Ishikawa (cell line): ENCODE measurements around the gene OSBPL9.

ENCODE experiments used
- CEBPB ChIP-seq: IDR thresholded peaks from 2 replicates; pipeline ENCODE4 v1.6.1; 2012
- CREB1 ChIP-seq: IDR thresholded peaks from 2 replicates; pipeline ENCODE4 v1.6.1; 2012; ENCODE audit warnings: low read depth
- EGR1 ChIP-seq: IDR thresholded peaks from 2 replicates; pipeline ENCODE4 v1.6.1; 2012
- EP300 ChIP-seq: IDR thresholded peaks from 2 replicates; pipeline ENCODE4 v1.6.1; 2012; ENCODE audit warnings: borderline replicate concordance
- FOXM1 ChIP-seq: IDR thresholded peaks from 2 replicates; pipeline ENCODE4 v1.6.1; 2012; ENCODE audit warnings: low read depth, borderline replicate concordance
- NFIC ChIP-seq: IDR thresholded peaks from 2 replicates; pipeline ENCODE4 v1.6.1; 2012
- RAD21 ChIP-seq: IDR thresholded peaks from 2 replicates; pipeline ENCODE4 v1.6.1; 2012; ENCODE audit warnings: low read depth
- TAF1 ChIP-seq: IDR thresholded peaks from 2 replicates; pipeline ENCODE4 v1.6.1; 2012; ENCODE audit warnings: low read depth, mild to moderate bottlenecking
- TCF12 ChIP-seq: IDR thresholded peaks from 2 replicates; pipeline ENCODE4 v1.6.1; 2012; ENCODE audit warnings: low read depth
- TEAD4 ChIP-seq: IDR thresholded peaks from 2 replicates; pipeline ENCODE4 v1.6.1; 2012
- YY1 ChIP-seq: IDR thresholded peaks from 2 replicates; pipeline ENCODE4 v1.6.1; 2012; ENCODE audit warnings: low read depth
- ZBTB7A ChIP-seq: IDR thresholded peaks from 2 replicates; pipeline ENCODE4 v1.6.1; 2012; ENCODE audit warnings: low read depth
- TF ChIP-seq, protein P1 (sequence below): IDR thresholded peaks from 2 replicates; pipeline ENCODE4 v1.6.1; 2012
- TF ChIP-seq, protein P2 (sequence below): IDR thresholded peaks from 2 replicates; pipeline ENCODE4 v1.6.1; 2012; ENCODE audit warnings: low read depth, mild to moderate bottlenecking
- TF ChIP-seq, protein P3 (sequence below): IDR thresholded peaks from 2 replicates; pipeline ENCODE4 v1.6.1; 2012

The OSBPL9 gene

DNA sequence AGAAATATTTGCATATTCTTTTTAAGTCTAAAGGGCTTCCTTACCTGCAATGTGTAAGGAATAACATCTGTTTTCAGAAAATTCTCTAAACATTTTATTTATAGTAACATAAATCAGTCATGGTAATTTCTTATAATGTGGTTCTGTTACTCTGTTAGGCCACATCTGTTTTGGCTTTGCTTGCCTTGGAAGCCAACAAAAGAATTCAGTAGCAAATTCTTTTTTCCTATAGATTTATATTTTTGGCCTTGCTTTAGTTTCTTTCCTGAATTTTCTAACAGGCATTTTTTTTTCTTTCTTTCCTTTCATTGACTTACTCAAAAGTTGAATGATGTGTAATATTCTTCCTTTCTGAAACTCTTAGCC lies 72.2 kb downstream of the OSBPL9 start:
- TF ChIP-seq TEAD4 (no peak), TAF1 (no peak), CREB1 (no peak), TCF12 (no peak), EP300 (no peak), ZBTB7A (no peak), FOXM1 (no peak), EGR1 (no peak), CEBPB (no peak), NFIC (no peak), RAD21 (no peak)
- TF ChIP-seq, protein P1, sequence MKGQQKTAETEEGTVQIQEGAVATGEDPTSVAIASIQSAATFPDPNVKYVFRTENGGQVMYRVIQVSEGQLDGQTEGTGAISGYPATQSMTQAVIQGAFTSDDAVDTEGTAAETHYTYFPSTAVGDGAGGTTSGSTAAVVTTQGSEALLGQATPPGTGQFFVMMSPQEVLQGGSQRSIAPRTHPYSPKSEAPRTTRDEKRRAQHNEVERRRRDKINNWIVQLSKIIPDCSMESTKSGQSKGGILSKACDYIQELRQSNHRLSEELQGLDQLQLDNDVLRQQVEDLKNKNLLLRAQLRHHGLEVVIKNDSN: no peak
- TF ChIP-seq, protein P2, sequence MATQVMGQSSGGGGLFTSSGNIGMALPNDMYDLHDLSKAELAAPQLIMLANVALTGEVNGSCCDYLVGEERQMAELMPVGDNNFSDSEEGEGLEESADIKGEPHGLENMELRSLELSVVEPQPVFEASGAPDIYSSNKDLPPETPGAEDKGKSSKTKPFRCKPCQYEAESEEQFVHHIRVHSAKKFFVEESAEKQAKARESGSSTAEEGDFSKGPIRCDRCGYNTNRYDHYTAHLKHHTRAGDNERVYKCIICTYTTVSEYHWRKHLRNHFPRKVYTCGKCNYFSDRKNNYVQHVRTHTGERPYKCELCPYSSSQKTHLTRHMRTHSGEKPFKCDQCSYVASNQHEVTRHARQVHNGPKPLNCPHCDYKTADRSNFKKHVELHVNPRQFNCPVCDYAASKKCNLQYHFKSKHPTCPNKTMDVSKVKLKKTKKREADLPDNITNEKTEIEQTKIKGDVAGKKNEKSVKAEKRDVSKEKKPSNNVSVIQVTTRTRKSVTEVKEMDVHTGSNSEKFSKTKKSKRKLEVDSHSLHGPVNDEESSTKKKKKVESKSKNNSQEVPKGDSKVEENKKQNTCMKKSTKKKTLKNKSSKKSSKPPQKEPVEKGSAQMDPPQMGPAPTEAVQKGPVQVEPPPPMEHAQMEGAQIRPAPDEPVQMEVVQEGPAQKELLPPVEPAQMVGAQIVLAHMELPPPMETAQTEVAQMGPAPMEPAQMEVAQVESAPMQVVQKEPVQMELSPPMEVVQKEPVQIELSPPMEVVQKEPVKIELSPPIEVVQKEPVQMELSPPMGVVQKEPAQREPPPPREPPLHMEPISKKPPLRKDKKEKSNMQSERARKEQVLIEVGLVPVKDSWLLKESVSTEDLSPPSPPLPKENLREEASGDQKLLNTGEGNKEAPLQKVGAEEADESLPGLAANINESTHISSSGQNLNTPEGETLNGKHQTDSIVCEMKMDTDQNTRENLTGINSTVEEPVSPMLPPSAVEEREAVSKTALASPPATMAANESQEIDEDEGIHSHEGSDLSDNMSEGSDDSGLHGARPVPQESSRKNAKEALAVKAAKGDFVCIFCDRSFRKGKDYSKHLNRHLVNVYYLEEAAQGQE: no peak
- TF ChIP-seq, protein P3, sequence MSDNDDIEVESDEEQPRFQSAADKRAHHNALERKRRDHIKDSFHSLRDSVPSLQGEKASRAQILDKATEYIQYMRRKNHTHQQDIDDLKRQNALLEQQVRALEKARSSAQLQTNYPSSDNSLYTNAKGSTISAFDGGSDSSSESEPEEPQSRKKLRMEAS: no peak

DNA sequence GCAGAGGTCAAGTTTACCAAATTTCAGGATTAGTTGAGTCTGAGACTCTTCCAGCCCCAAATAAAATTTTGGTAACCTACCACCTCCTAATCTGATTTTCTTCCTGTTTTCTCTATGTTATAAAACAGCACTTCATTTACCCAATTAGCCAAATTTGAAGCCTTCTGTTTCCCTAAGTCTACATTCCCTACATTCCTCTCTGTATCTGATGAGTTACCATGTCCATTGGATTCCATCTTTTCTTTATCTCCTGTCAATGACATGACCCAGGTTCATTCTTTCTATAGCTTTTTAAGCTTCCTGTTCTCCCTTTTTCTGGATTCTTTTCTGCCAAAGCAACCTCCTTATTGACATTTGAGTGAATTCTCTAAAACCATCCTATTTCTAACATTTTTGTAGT lies 72.8 kb downstream of the OSBPL9 start:
- TF ChIP-seq ZBTB7A (no peak), TCF12 (no peak), YY1 (no peak)

DNA sequence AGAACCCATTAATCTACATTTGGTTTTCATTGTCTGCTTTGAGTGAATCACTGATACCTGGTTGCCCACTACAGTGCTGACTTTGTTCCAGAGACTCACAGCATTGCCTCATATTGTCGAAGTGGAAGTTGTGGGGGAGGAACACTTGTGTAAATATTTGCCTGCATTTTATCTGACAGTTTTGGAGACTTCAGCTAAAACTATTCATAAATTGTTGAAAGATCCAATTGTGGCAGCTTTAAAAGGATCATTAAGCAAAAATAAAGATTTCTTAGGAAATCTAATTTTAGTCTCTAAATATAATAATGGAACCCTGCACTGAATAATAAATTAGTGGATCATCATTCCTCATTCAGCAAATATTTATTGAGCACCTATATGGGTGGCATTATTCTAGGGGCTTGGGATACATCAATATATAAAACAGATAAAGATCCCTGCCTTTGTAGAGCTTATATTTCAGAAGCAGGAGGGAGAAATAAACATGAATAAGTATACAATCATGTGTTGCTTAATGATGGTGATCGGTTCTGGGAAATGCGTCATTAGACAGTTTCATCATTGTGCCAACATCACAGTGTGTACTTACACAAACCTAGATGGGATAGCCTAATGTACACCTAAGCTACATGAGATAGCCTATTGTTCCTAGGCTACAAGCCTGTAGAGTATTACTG lies 73.5 kb downstream of the OSBPL9 start:
- TF ChIP-seq TAF1: no peak

DNA sequence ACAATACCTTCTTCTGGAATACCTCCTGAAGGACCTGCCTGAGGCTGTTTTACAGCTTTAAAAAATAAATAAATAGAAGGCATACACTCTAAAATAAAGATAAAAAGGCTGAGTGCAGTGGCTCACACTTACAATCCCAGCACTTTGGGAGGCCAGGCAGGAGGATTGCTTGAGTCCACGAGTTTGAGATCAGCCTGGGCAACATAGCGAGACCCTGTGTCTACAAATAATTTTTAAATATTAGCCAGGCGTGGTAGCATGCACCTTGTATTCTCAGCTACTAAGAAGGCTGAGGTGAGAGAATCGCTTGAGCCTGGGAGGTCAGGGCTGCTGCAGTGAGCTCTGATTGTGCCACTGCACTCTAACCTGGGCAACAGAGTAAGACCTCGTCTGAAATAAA lies 75.0 kb downstream of the OSBPL9 start:
- TF ChIP-seq TCF12: no peak
- TF ChIP-seq TAF1: no peak
- TF ChIP-seq EGR1: no peak
- TF ChIP-seq EP300: no peak
- no peak for TF ChIP-seq CREB1
- TF ChIP-seq, protein P2: no peak
- no peak for TF ChIP-seq NFIC
- no peak for TF ChIP-seq FOXM1
- TF ChIP-seq, protein P3: no peak
- no peak for TF ChIP-seq TEAD4
- TF ChIP-seq YY1: no peak
- TF ChIP-seq RAD21: no peak

DNA sequence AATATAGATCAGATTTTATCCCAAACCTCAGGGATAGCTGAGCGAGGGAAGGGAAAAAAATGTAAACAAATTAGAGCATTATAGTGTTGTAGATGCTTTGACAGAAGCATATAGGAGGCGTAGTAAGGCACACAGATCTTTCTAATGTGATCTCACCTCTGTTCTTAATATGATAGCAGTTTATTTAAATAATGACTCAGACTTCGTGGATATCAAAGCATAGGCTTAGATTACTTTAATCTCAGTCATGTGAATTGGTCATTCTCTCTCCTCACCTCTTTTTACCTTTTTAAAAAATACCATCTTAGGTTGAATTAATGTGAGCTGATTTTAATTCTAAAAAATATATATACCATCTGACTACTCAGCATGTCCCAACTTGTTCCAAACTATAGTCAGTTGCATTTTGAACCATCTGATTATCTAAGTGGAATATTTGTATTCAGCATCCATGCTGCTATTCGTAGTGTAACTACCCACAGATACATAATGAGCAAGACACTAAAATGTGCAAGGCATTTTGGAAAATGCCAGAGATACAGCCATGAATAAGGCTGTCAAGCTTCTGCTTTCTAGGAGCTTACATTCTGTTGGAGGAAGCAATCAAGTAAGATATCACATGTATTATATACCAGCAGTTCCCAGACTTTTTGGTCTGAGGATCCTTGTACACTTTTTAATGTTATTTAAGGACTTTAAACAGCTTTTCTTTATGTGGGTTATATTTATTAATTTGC lies 76.7 kb downstream of the OSBPL9 start:
- TF ChIP-seq RAD21: no peak
- no peak for TF ChIP-seq TEAD4
- TF ChIP-seq, protein P3: no peak
- TF ChIP-seq EGR1: no peak
- no peak for TF ChIP-seq TAF1
- TF ChIP-seq FOXM1: no peak
- TF ChIP-seq, protein P1: no peak
- no peak for TF ChIP-seq YY1

DNA sequence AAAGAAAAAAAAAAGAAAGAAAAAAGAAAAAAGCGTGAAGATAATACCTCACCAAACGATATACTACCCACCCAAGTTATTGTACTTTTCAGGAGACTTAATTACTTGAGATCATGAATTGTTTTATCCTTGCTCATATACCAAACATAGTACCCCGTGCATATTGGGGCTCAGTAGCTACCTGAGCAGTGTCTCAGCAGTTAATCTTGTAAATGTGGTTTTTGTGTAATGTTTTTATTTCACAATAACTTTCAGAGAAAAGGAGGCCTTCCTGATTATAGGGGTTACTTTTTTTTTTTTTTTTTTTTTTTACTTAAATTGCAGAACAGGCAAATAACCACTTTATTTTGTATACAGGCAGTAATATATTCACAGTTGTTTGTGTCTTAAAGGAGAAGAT lies 80.3 kb downstream of the OSBPL9 start:
- TF ChIP-seq, protein P3: no peak
- no peak for TF ChIP-seq CREB1
- TF ChIP-seq NFIC: no peak
- TF ChIP-seq CEBPB: no peak
- no peak for TF ChIP-seq ZBTB7A
- TF ChIP-seq TEAD4: no peak
- TF ChIP-seq, protein P1: no peak
- no peak for TF ChIP-seq EP300
- no peak for TF ChIP-seq TAF1
- no peak for TF ChIP-seq YY1
- no peak for TF ChIP-seq RAD21
- no peak for TF ChIP-seq EGR1
- TF ChIP-seq TCF12: no peak
- TF ChIP-seq FOXM1: no peak
- TF ChIP-seq, protein P2: no peak
